ENCODE measurements around the gene MRGPRD. TPM values are rescaled to one million over a fixed set of nuclear protein-coding genes. Genes with fewer than 3 reads are reported as not detected.
"Not testable (repeated sequence)": the region's sequence is repeated elsewhere in the genome, so short reads cannot be mapped to it uniquely, and the experiment has no call there.

Gene MRGPRD
- total RNA-seq, 1 donor, result not detected

DNA sequence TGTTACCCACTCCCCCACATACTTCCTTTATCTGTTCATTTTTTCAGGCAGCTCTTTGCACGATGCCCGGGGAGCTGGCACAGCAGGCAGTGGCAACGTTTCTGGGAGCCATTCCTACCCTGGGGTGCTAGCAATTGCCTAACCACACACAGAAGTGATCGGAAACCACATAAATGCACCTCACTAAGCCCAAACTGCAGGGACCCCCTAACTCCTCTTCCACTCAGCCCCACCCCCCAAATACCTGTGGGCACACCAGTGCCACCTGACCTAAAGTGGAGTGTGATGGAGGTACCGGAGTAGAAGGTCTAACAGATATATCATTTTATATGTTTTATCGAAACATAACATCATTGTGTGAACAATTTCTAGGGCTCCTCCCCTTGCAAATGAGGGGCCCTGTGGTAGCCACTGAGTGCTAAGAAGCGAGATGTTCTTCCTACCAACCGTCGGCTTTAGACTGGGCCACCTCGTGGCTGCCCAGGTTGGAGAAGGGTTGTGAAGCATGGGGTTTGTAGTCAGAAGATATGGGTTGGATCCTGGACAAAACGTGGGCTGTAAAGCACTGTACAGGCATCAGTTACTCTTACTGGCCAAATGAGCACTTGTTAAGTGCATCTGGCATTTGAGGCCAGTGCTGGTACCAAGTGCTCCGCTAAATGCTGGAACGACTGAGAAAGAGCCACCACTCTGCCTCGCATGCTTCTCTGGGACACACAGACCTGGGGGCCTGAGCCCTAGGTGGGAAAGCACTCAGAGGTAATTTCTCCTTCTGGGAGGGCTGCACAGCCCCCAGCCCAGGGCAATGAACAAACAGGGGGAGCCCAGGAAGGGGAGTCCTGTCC, 2.8 kb downstream of the MRGPRD start:
- no peak overlapping the region for H3K4me3 ChIP-seq (ENCODE audit: low read depth, low read length)
- no peak for DNase-seq (ENCODE audit: low read depth)
- TF ChIP-seq, protein P1, sequence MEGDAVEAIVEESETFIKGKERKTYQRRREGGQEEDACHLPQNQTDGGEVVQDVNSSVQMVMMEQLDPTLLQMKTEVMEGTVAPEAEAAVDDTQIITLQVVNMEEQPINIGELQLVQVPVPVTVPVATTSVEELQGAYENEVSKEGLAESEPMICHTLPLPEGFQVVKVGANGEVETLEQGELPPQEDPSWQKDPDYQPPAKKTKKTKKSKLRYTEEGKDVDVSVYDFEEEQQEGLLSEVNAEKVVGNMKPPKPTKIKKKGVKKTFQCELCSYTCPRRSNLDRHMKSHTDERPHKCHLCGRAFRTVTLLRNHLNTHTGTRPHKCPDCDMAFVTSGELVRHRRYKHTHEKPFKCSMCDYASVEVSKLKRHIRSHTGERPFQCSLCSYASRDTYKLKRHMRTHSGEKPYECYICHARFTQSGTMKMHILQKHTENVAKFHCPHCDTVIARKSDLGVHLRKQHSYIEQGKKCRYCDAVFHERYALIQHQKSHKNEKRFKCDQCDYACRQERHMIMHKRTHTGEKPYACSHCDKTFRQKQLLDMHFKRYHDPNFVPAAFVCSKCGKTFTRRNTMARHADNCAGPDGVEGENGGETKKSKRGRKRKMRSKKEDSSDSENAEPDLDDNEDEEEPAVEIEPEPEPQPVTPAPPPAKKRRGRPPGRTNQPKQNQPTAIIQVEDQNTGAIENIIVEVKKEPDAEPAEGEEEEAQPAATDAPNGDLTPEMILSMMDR (IDR thresholded peaks at IDR 0.05; ENCODE audit: insufficient read depth, low read depth, low read length), result no peak

DNA sequence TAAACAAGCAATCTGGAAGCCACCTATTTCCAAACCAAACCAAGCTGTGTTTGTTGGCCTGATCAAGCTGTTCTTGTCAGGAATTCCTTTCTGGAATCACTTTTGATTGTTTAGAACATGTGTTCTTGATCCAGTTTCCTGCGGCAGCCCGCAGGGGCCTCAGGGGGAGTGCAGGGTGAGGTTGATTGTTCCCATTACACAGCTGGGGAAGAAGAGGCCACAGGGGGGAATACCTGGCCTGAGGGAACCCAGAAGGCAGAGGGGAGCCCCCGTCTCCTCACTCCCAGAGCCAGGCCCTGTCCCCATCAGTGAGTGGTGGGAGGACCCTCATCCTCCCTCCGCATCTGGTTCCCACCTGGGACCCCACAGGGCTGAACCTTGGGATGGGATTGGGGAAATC, 4.2 kb downstream of the MRGPRD start:
- no peak overlapping the region for H3K4me3 ChIP-seq (ENCODE audit: low read depth, low read length)
- TF ChIP-seq, protein P1 (IDR thresholded peaks at IDR 0.05; ENCODE audit: insufficient read depth, low read depth, low read length), result no peak
- no peak for DNase-seq (ENCODE audit: low read depth)

DNA sequence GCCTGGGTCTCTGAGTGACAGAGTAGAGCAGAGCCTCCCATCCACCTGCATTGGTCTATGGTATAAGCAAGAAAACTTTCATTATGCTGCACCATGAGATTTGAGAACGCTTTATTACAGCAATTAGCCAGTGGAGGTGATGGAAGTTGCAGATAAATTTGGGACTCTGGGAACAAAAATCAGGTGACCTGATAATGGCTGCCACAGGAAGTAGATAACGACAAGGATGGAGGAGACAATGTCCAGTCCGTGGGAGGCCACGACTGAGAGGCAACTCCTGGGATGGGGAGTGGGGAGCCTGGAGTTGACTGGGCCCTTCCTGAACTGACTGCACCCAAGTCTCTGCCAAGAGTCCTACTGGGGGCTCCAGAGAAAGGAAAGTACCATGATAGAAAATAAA, 4.7 kb downstream of the MRGPRD start:
- DNase-seq (ENCODE audit: low read depth), result no peak
- no peak overlapping the region for H3K4me3 ChIP-seq (ENCODE audit: low read depth, low read length)
- TF ChIP-seq, protein P1 (IDR thresholded peaks at IDR 0.05; ENCODE audit: insufficient read depth, low read depth, low read length), result no peak

DNA sequence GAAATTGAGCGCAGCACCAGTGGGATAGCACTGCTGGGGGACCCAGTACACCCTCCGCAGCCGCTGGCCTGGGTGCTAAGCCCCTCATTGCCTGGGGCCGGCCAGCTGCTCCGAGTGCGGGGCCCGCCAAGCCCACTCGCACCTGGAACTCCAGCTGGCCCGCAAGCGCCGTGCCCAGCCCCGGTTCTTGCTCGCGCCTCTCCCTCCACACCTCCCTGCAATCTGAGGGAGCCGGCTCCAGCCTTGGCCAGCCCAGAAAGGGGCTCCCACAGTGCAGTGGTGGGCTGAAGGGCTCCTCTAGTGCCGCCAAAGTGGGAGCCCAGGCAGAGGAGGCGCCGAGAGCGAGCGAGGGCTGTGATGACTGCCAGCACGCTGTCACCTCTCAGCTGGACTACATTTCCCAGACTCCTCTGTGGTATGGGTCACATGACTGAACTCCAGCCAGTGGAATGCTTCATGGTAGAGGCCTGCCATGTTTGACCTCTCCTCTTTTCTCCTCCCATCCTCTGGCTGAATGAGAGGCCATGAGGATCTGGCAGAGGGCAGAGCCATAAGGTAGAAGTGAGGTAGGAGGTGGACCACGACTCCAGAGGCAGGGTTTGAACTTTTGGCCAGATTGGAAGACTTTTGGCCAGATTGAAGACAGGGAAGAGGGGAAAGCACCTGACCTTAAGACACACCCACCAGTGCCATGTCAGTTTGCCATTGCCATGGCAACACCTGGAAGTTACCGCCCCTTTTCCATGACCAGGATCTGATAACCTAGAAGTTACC, 6.2 kb downstream of the MRGPRD start:
- TF ChIP-seq, protein P1 (IDR thresholded peaks at IDR 0.05; ENCODE audit: insufficient read depth, low read depth, low read length), result no peak
- DNase-seq (ENCODE audit: low read depth), result no peak
- H3K4me3 ChIP-seq (ENCODE audit: low read depth, low read length), result no peak overlapping the region

DNA sequence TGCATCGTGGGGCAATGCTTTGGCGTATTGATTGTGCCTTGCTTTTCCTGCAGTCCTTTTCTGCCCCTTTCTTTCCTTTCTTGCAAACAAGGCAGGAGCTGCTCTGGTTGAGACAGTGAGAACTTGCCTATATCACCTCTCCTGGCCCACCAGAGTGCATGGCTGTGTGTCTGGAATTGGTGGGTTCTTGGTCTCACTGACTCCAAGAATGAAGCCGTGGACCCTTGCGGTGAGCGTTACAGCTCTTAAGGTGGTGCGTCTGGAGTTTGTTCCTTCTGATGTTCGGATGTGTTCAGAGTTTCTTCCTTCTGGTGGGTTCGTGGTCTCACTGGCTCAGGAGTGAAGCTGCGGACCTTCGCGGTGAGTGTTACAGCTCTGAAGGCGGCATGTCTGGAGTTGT, 7.1 kb downstream of the MRGPRD start:
- H3K4me3 ChIP-seq (ENCODE audit: low read depth, low read length); DNase-seq (ENCODE audit: low read depth): not testable (repeated sequence)

DNA sequence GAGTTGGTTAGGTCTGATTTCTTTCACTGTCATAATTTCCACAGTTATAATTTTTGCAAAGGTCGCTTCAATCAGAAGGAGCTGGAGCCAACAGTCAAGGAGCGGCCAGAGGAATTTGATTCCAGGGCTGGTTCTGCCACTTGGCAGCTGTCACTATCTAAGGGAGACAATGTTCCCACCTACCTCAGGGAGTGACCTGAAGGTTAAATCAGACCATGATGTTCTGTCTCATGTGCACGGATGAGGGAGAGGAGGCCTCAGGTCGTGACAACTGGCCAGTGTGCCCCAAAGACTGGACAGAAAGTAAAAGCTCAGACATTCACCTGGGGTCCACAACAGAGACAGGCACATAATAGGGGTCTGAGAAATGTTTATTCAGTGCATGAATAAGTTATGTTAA, 7.6 kb downstream of the MRGPRD start:
- H3K4me3 ChIP-seq (ENCODE audit: low read depth, low read length), result no peak overlapping the region
- TF ChIP-seq, protein P1 (IDR thresholded peaks at IDR 0.05; ENCODE audit: insufficient read depth, low read depth, low read length), result no peak
- no peak for DNase-seq (ENCODE audit: low read depth)

DNA sequence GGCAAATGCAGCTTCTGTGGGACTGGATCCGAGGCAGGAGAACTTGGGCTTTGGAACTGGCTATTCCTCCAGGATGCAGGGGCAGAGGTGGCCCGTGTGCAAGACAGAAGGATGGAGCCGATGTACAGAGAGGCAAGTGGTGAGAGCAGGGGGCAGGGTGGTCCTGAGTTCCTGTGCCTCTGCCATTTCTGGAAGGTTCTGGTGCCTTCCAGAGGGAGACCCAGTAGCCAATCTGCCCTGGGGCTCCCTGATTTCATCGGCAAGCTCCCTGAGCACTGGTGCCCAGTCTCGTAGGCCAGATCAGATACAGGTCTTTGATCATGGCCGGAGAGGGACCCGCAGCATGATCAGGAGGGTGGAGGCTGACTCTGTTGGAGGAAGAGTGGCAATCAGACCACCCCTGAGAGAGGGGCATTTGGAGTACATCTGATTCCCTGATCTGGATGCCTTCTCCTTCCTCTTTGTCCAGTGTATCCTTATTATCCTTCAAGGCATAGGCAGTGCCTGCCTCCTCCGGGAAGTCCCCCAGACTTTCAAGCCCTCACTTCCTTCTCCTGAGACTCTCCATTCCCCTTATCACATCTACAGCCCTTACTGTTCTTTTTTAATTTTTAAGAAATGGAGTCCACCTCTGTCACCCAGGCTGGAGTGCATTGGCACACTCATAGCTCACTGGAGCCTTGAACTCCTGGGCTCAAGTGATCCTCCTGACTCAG, 9.7 kb downstream of the MRGPRD start:
- no peak for DNase-seq (ENCODE audit: low read depth)
- TF ChIP-seq, protein P1 (IDR thresholded peaks at IDR 0.05; ENCODE audit: insufficient read depth, low read depth, low read length), result no peak
- no peak overlapping the region for H3K4me3 ChIP-seq (ENCODE audit: low read depth, low read length)

All from fibroblast of villous mesenchyme (primary cell).